Neural cell (in vitro differentiated cells): ENCODE results near the gene METTL15. TPM values are rescaled to one million over a fixed set of nuclear protein-coding genes. Genes with fewer than 3 reads are reported as not detected.
"Not testable (repeated sequence)": the region's sequence is repeated elsewhere in the genome, so short reads cannot be mapped to it uniquely, and the experiment has no call there.

ENCODE experiments used
- H2AFZ ChIP-seq: fragments of 200-600, 300-800 bp; sonication (generic), shearing (Covaris generic); 2 replicates; pipeline ENCODE4 v1.6.0; 2014; ENCODE audit warnings: low read depth, mild to moderate bottlenecking, antibody characterized with exemption, low read length, moderate library complexity
- H3F3A ChIP-seq: fragments of 200-600 bp; shearing (Covaris generic); 2 replicates; pipeline ENCODE4 v1.6.1; 2016; ENCODE audit warnings: mild to moderate bottlenecking, moderate library complexity, mixed read lengths, antibody characterized with exemption, low read length; ENCODE audit not compliant: insufficient read depth, poor library complexity, severe bottlenecking
- H3K27ac ChIP-seq: fragments of 200-600, 300-800 bp; sonication (generic), shearing (Covaris generic); 2 replicates; pipeline ENCODE4 v1.5.1; 2014; ENCODE audit warnings: mild to moderate bottlenecking, low read length, moderate library complexity
- H3K27me3 ChIP-seq: fragments of 300-800, 200-600 bp; sonication (generic), shearing (Covaris generic); 2 replicates; pipeline ENCODE4 v1.6.0; 2014; ENCODE audit warnings: mild to moderate bottlenecking, low read depth, low read length, moderate library complexity; ENCODE audit not compliant: insufficient read depth
- H3K36me3 ChIP-seq: fragments of 300-800, 200-600 bp; sonication (generic), shearing (Covaris generic); 2 replicates; pipeline ENCODE4 v1.5.1; 2014; ENCODE audit warnings: mild to moderate bottlenecking, antibody characterized with exemption, low read length, moderate library complexity; ENCODE audit not compliant: insufficient read depth
- H3K4me2 ChIP-seq: fragments of 300-800, 200-600 bp; sonication (generic), shearing (Covaris generic); 2 replicates; pipeline ENCODE4 v1.6.0; 2014; ENCODE audit warnings: mild to moderate bottlenecking, low read length
- H3K4me3 ChIP-seq: fragments of 300-800, 200-600 bp; sonication (generic), shearing (Covaris generic); 2 replicates; pipeline ENCODE4 v1.5.1; 2014; ENCODE audit warnings: mild to moderate bottlenecking, low read length, moderate library complexity
- H3K79me2 ChIP-seq: fragments of 200-600 bp; shearing (Covaris generic); replicated peaks from 2 replicates; pipeline ENCODE4 v1.6.0; 2014; ENCODE audit warnings: mild to moderate bottlenecking, low read length, moderate library complexity; ENCODE audit not compliant: insufficient read depth
- H3K9ac ChIP-seq: fragments of 300-800, 200-600 bp; sonication (generic), shearing (Covaris generic); 2 replicates; pipeline ENCODE4 v1.6.1; 2016; ENCODE audit warnings: mild to moderate bottlenecking, low read length, mixed read lengths
- H3K9me2 ChIP-seq: fragments of 200-600 bp; shearing (Covaris generic); 2 replicates; pipeline ENCODE4 v1.6.1; 2016; ENCODE audit warnings: mild to moderate bottlenecking, low read length, mixed read lengths; ENCODE audit not compliant: insufficient read depth
- H3K9me3 ChIP-seq: fragments of 200-600, 300-800 bp; sonication (generic), shearing (Covaris generic); 2 replicates; pipeline ENCODE4 v1.6.1; 2016; ENCODE audit warnings: mild to moderate bottlenecking, mixed run types, low read length, moderate library complexity, mixed read lengths
- H4K20me1 ChIP-seq: fragments of 200-600 bp; shearing (Covaris generic); 2 replicates; pipeline ENCODE4 v1.6.1; 2016; ENCODE audit warnings: mild to moderate bottlenecking, mixed run types; ENCODE audit not compliant: insufficient read depth
- EP300 ChIP-seq: fragments of 450-650 bp; conservative IDR thresholded peaks from 2 replicates; pipeline ENCODE4 v1.6.1; 2014; ENCODE audit warnings: antibody characterized with exemption, mild to moderate bottlenecking, moderate library complexity; ENCODE audit not compliant: poor library complexity, severe bottlenecking
- EZH2 ChIP-seq: fragments of 200-600, 300-800 bp; shearing (Covaris generic), sonication (generic); IDR thresholded peaks from 2 replicates; pipeline ENCODE4 v1.6.1; 2014; ENCODE audit warnings: antibody characterized with exemption, low read length, borderline replicate concordance, mild to moderate bottlenecking; ENCODE audit not compliant: insufficient read depth, poor library complexity, severe bottlenecking
- MXI1 ChIP-seq: fragments of 450-650 bp; conservative IDR thresholded peaks from 2 replicates; pipeline ENCODE4 v1.6.1; 2014; ENCODE audit warnings: antibody characterized with exemption, mild to moderate bottlenecking; ENCODE audit not compliant: poor library complexity, severe bottlenecking
- POLR2AphosphoS5 ChIP-seq: IDR thresholded peaks from 2 replicates; pipeline ENCODE4 v1.6.1; 2012
- RAD21 ChIP-seq: fragments of 450-650 bp; conservative IDR thresholded peaks from 2 replicates; pipeline ENCODE4 v1.6.1; 2014; ENCODE audit warnings: antibody characterized with exemption, mild to moderate bottlenecking, moderate library complexity
- SMC3 ChIP-seq: fragments of 450-650 bp; conservative IDR thresholded peaks from 2 replicates; pipeline ENCODE4 v1.6.1; 2014; ENCODE audit warnings: antibody characterized with exemption, mild to moderate bottlenecking, moderate library complexity; ENCODE audit not compliant: poor library complexity
- TAF1 ChIP-seq: IDR thresholded peaks from 2 replicates; pipeline ENCODE4 v1.6.1; 2012; ENCODE audit warnings: low read depth
- polyA plus RNA-seq: library from polyadenylated mRNA; depleted of rRNA; stranded (reverse); fragments of >200 nt; gene quantifications from 2 replicates; pipeline ENCODE4 v1.2.3, GENCODE V29; 2014
- TF ChIP-seq, protein P1 (sequence below): IDR thresholded peaks from 2 replicates; pipeline ENCODE4 v1.6.1; 2012; ENCODE audit warnings: borderline replicate concordance
- TF ChIP-seq, protein P2 (sequence below): fragments of 450-650 bp; IDR thresholded peaks from 2 replicates; pipeline ENCODE4 v1.5.1; 2014; ENCODE audit warnings: antibody characterized with exemption, mild to moderate bottlenecking, moderate library complexity; ENCODE audit not compliant: poor library complexity, severe bottlenecking

Gene METTL15
- polyA plus RNA-seq, 1 donor from 2014 or later: 6.6 TPM

DNA sequence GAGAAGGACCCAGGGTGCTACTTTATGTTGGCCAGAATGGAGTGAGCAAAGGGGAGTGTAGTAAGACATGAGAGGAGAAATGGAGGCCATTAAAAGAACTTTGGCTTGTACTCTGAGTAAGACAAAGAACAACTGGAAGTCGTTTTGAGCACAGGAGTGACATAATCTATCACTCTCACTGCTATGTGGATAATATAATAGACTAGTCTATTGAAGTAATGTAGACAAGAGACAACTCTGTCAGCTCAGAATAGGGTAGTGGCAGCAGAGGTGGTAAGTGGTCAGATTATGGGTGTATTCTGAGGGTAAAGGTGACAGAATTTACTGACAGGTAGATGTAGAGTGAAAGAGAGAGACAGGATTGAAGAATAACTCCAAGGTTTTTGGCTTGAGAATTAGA lies 8.5 kb upstream of the METTL15 start:
- no peak overlapping the region for H2AFZ ChIP-seq
- H3K79me2 ChIP-seq: peaks cover 42% of the 10 kb centered on the region
- TF ChIP-seq, protein P1, sequence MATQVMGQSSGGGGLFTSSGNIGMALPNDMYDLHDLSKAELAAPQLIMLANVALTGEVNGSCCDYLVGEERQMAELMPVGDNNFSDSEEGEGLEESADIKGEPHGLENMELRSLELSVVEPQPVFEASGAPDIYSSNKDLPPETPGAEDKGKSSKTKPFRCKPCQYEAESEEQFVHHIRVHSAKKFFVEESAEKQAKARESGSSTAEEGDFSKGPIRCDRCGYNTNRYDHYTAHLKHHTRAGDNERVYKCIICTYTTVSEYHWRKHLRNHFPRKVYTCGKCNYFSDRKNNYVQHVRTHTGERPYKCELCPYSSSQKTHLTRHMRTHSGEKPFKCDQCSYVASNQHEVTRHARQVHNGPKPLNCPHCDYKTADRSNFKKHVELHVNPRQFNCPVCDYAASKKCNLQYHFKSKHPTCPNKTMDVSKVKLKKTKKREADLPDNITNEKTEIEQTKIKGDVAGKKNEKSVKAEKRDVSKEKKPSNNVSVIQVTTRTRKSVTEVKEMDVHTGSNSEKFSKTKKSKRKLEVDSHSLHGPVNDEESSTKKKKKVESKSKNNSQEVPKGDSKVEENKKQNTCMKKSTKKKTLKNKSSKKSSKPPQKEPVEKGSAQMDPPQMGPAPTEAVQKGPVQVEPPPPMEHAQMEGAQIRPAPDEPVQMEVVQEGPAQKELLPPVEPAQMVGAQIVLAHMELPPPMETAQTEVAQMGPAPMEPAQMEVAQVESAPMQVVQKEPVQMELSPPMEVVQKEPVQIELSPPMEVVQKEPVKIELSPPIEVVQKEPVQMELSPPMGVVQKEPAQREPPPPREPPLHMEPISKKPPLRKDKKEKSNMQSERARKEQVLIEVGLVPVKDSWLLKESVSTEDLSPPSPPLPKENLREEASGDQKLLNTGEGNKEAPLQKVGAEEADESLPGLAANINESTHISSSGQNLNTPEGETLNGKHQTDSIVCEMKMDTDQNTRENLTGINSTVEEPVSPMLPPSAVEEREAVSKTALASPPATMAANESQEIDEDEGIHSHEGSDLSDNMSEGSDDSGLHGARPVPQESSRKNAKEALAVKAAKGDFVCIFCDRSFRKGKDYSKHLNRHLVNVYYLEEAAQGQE: no peak
- TF ChIP-seq RAD21 (no peak), EP300 (no peak), POLR2AphosphoS5 (no peak), EZH2 (no peak), SMC3 (no peak), TAF1 (no peak), MXI1 (no peak)
- TF ChIP-seq, protein P2, sequence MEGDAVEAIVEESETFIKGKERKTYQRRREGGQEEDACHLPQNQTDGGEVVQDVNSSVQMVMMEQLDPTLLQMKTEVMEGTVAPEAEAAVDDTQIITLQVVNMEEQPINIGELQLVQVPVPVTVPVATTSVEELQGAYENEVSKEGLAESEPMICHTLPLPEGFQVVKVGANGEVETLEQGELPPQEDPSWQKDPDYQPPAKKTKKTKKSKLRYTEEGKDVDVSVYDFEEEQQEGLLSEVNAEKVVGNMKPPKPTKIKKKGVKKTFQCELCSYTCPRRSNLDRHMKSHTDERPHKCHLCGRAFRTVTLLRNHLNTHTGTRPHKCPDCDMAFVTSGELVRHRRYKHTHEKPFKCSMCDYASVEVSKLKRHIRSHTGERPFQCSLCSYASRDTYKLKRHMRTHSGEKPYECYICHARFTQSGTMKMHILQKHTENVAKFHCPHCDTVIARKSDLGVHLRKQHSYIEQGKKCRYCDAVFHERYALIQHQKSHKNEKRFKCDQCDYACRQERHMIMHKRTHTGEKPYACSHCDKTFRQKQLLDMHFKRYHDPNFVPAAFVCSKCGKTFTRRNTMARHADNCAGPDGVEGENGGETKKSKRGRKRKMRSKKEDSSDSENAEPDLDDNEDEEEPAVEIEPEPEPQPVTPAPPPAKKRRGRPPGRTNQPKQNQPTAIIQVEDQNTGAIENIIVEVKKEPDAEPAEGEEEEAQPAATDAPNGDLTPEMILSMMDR: no peak
- no peaks in the 10 kb centered on the region for H3K9me2 ChIP-seq
- H3K36me3 ChIP-seq: no peaks in the 10 kb centered on the region
- H4K20me1 ChIP-seq: no peaks in the 10 kb centered on the region
- H3K27me3 ChIP-seq: no peaks in the 10 kb centered on the region
- H3K4me3 ChIP-seq: no peak overlapping the region
- no peaks in the 10 kb centered on the region for H3K9me3 ChIP-seq
- H3K9ac ChIP-seq: no peak overlapping the region
- no peak overlapping the region for H3K4me2 ChIP-seq
- no peaks in the 10 kb centered on the region for H3F3A ChIP-seq
- H3K27ac ChIP-seq: no peak overlapping the region

DNA sequence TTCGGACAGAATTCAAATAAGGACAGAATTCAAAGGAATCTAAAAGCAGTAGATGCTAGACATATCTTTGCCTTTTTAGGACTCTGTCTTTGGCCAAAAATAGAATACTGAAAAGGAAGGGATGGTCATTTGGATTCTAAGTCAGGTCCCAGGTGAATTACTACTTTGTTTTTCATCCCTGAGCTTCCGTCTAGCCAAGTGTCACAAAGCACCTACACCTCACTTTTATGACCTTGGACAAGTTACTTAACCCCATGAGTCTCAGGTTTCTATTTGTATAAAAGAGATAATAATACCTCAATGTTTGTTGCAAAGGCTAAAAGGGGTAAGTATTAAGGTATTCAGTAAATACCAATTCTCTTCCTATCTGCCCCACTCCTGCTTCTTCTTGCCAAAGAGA lies 7.5 kb upstream of the METTL15 start:
- H3K79me2 ChIP-seq: peaks cover 52% of the 10 kb centered on the region
- H3K4me3 ChIP-seq: no peak overlapping the region
- no peaks in the 10 kb centered on the region for H4K20me1 ChIP-seq
- no peaks in the 10 kb centered on the region for H3K27me3 ChIP-seq
- no peaks in the 10 kb centered on the region for H3F3A ChIP-seq
- H3K9me3 ChIP-seq: no peaks in the 10 kb centered on the region
- H3K9ac ChIP-seq: no peak overlapping the region
- no peaks in the 10 kb centered on the region for H3K36me3 ChIP-seq
- TF ChIP-seq MXI1 (no peak), EP300 (no peak), EZH2 (no peak), RAD21 (no peak), SMC3 (no peak), POLR2AphosphoS5 (no peak), TAF1 (no peak)
- TF ChIP-seq, protein P2: no peak
- TF ChIP-seq, protein P1: no peak
- no peak overlapping the region for H3K4me2 ChIP-seq
- no peak overlapping the region for H3K27ac ChIP-seq
- no peak overlapping the region for H2AFZ ChIP-seq
- no peaks in the 10 kb centered on the region for H3K9me2 ChIP-seq

DNA sequence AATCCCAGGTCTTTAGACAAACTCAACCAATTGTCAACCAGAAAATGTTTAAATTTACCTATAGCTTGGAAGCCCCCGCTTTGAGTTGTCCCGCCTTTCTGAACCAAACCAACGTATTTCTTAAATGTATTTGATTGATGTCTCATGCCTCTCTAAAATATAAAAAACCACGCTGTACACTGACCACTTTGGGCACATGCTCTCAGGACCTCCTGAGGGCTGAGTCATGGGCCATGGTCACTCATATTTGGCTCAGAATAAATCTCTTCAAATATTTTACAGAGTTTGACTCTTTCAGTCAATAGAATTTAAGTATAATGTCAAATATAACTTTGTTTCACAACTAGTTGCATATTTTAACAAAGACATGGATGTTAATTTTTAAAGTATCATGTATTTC lies 5.9 kb upstream of the METTL15 start:
- H3K36me3 ChIP-seq, H3K9ac ChIP-seq, H3K9me3 ChIP-seq, H3K4me2 ChIP-seq, H2AFZ ChIP-seq, H4K20me1 ChIP-seq, H3K9me2 ChIP-seq, H3K27ac ChIP-seq, H3K27me3 ChIP-seq, H3F3A ChIP-seq, H3K4me3 ChIP-seq: not testable (repeated sequence)
- peaks cover 63% of the 10 kb centered on the region for H3K79me2 ChIP-seq
